Prostate gland (tissue), 2 donors: ENCODE results near the gene NEDD9.

ENCODE experiments used
- POLR2A ChIP-seq: fragments of 450-650 bp; IDR thresholded peaks from one replicate; pipeline ENCODE4 v1.6.1; 2016; ENCODE audit warnings: antibody characterized with exemption, mild to moderate bottlenecking
- POLR2AphosphoS5 ChIP-seq: sonication (generic); formaldehyde crosslinking; IDR thresholded peaks from one replicate; pipeline ENCODE4 v1.6.1; 2017; ENCODE audit warnings: antibody characterized with exemption
- TF ChIP-seq, protein P1 (sequence below), 4 experiments: fragments of 200-600 bp in 2 of 4; fragments of 450-650 bp in 2 of 4; sonication (generic) in 2 of 4; IDR thresholded peaks; 1 replicate in 3 of 4; 2 replicates in 1 of 4; pipeline ENCODE4 v1.5.1; 2016 to 2019; ENCODE audit warnings: antibody characterized with exemption in 4 of 4, mild to moderate bottlenecking in 2 of 4, moderate library complexity in 2 of 4

DNA sequence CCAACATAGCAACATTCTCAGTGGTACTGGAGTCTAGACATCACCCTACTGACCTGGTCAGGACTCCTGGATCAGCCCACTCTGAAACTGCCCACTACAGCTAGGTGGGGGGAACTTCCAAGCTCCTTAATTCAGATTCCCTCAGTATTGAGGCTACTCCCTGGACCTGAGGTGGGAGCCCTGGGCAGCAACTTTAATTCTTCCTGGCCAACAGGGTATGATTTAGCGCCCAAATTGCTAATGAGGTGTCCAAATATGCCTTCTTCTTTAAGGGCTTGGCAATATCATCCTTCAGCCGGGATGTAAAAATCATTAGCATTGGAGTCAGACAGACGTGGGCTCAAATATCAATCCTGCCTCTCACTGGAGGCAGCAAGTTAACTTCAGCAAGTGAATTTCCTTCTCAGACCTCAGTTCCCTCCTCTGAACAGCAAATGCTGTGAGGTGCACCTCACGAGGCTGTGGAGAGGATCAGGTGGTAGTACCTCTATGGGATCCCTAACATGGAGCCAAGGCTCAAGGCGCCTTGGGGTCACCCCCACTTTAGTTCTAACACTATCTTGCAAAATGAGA, 27.6 kb downstream of the NEDD9 start:
- TF ChIP-seq POLR2A = no peak
- TF ChIP-seq, protein P1, sequence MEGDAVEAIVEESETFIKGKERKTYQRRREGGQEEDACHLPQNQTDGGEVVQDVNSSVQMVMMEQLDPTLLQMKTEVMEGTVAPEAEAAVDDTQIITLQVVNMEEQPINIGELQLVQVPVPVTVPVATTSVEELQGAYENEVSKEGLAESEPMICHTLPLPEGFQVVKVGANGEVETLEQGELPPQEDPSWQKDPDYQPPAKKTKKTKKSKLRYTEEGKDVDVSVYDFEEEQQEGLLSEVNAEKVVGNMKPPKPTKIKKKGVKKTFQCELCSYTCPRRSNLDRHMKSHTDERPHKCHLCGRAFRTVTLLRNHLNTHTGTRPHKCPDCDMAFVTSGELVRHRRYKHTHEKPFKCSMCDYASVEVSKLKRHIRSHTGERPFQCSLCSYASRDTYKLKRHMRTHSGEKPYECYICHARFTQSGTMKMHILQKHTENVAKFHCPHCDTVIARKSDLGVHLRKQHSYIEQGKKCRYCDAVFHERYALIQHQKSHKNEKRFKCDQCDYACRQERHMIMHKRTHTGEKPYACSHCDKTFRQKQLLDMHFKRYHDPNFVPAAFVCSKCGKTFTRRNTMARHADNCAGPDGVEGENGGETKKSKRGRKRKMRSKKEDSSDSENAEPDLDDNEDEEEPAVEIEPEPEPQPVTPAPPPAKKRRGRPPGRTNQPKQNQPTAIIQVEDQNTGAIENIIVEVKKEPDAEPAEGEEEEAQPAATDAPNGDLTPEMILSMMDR (IDR thresholded peaks at IDR 0.05) = no peak
- no peak for TF ChIP-seq POLR2AphosphoS5
